Erythroblast (primary cell): ENCODE data around the gene TEPSIN.

Experiments used
- DNase-seq, 2 experiments: peaks; one replicate each; lab custom pipeline; 2025; lab: John Stamatoyannopoulos, UW
- GATA1 ChIP-seq: IDR thresholded peaks from 2 replicates; pipeline ENCODE4 v1.6.1; 2011; ENCODE audit warnings: low read depth, mild to moderate bottlenecking, control low read depth, low read length, moderate library complexity
- POLR2A ChIP-seq: IDR thresholded peaks from 2 replicates; pipeline ENCODE4 v1.6.1; 2011; ENCODE audit warnings: mild to moderate bottlenecking, low read length

TEPSIN gene

GRCh38 chr17:81184555-81184954 lies 54.3 kb downstream of the TEPSIN start:
- no peak for TF ChIP-seq GATA1
- TF ChIP-seq POLR2A: no peak
- DNase-seq: no peak

DNA sequence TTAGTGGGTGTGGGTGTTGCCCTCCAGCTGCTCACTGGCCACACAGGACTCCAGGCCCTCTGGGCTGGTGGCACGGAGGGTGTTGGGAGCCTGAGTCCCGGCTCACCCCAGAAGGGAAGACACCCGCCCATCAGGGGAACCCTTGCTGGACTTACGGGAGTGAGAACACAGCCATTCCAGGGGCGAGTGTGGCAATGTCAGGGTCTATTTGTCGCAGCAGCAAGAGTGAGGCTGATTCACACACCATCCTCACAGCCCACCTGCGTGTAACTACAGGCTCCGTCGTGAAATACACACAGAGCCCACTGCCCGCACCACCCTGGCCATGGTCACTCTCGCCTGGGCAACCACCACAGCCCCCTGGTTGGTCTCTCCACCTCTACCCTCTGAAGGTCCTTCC lies 55.0 kb downstream of the TEPSIN start:
- no peak for TF ChIP-seq POLR2A
- TF ChIP-seq GATA1: no peak
- no peak for DNase-seq

GRCh38 chr17:81183316-81183715 lies 55.5 kb downstream of the TEPSIN start:
- TF ChIP-seq GATA1 (no peak), POLR2A (no peak)
- no peak for DNase-seq

GRCh38 chr17:81182596-81182995 lies 56.3 kb downstream of the TEPSIN start:
- no peak for DNase-seq
- TF ChIP-seq POLR2A (no peak), GATA1 (no peak)

GRCh38 chr17:81181811-81182185 lies 57.1 kb downstream of the TEPSIN start:
- no peak for DNase-seq
- TF ChIP-seq POLR2A (no peak), GATA1 (no peak)

DNA sequence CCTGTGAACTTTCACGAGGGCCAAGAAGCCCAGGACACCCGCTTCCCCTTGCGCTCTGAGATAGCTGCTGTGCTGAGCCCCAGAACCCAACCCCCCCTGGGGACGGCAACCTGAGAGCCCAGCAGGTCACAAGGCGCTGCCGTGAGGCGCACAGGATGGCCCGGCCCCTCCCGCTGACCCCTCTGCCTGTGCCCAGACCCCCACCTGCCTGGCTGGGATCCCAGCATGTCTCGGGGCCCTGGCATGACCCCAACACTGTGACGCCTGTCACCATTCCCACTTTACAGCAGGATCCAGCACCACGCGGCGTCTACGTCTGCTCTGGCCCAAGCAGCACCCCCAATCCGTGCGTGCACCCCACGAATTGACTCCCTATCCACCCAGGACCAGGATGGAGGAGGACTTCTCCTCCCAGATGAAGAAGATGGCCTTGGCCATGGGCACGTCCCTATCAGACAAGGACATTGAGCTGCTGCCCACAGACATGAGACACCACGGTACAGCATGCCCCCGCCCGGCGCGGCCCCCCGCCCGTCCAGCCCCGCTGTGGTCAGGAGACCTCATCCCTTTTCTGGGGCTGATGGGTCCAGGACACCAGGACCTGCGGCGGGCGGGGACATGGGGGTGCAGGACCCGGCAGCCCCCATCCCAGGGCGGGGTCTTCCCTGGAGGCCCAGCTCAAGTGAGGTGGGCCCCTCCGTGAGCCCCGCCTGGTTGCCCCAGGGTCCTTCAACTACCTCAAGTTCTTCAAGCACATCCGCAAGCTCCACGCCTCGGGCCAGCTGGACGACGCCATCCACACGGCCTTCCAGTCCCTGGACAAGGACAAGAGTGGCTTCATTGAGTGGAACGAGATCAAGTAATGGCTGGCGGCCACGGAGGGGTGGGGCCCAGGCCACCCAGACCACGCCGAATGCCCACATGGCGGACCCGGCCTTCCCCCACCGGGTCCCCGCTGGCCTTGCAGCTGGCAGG lies 57.7 kb downstream of the TEPSIN start:
- TF ChIP-seq GATA1 (no peak), POLR2A (no peak)
- DNase-seq: no peak

GRCh38 chr17:81179861-81180260 lies 59.0 kb downstream of the TEPSIN start:
- no peak for TF ChIP-seq POLR2A
- no peak for TF ChIP-seq GATA1
- no peak for DNase-seq

DNA sequence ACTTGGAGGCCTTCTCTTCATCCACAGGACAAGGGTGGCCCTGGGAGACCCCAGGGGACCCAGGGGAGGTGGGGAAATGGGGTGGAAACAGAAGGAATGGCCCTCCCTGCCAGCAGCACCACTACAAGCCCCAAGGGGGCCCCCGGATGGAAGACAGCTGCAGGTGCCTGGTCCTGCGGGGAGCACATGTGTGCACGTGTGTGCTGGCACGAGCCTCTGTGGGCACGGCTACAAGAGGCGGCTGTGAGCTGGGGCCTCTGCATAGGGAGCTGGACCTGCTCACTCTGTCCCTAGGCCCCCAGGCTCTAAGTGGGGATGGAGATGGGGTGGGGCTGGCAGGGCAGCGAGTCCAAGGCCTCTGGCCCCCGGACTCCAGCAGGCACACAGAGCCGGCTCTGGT lies 59.6 kb downstream of the TEPSIN start:
- DNase-seq: no peak
- no peak for TF ChIP-seq GATA1
- no peak for TF ChIP-seq POLR2A
